Measurements from ENCODE around the gene PDE8B.

Gene PDE8B

DNA sequence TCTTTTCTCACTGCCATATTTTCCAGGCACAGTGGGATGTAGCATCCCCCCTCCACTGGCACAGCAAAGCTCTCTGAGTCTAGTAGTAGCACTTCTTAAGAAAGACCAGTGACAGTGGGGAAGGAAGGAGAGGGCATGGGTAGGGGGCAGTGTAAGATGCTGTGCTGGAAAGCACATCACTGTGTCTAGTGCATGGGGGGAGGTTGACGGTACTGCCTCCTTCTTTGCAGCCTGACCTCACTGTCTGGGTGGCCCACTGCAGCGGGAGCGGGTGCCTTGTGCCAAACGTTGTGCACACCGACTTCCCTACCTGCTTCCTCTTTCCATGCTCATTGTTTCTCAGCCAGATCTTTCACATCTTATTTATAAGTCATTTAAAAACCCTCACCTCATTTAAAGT lies 91.8 kb downstream of the PDE8B start:
- ChIA-PET POLR2A (no interaction called here), CTCF (no interaction called here)
- DNase-seq (ENCODE audit: extremely low spot score) = no peak
- TF ChIP-seq, protein P1, sequence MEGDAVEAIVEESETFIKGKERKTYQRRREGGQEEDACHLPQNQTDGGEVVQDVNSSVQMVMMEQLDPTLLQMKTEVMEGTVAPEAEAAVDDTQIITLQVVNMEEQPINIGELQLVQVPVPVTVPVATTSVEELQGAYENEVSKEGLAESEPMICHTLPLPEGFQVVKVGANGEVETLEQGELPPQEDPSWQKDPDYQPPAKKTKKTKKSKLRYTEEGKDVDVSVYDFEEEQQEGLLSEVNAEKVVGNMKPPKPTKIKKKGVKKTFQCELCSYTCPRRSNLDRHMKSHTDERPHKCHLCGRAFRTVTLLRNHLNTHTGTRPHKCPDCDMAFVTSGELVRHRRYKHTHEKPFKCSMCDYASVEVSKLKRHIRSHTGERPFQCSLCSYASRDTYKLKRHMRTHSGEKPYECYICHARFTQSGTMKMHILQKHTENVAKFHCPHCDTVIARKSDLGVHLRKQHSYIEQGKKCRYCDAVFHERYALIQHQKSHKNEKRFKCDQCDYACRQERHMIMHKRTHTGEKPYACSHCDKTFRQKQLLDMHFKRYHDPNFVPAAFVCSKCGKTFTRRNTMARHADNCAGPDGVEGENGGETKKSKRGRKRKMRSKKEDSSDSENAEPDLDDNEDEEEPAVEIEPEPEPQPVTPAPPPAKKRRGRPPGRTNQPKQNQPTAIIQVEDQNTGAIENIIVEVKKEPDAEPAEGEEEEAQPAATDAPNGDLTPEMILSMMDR (IDR thresholded peaks at IDR 0.05; ENCODE audit: control extremely low read depth, extremely low read depth, low read depth, missing control alignments) = no peak

GRCh38 chr5:77302653-77303052 lies 92.2 kb downstream of the PDE8B start:
- ChIA-PET POLR2A (no interaction called here), CTCF (no interaction called here)
- TF ChIP-seq, protein P1 (IDR thresholded peaks at IDR 0.05; ENCODE audit: control extremely low read depth, extremely low read depth, low read depth, missing control alignments) = no peak
- DNase-seq (ENCODE audit: extremely low spot score) = no peak

- ChIA-PET CTCF (interaction anchor here (1.3 kb wide), 1 partner anchor 13 kb away, joined by 4 read pairs; no protein-coding TSS in a partner anchor), POLR2A (no interaction called here)
- DNase-seq (ENCODE audit: extremely low spot score) = no peak
- TF ChIP-seq, protein P1 (IDR thresholded peaks at IDR 0.05; ENCODE audit: control extremely low read depth, extremely low read depth, low read depth, missing control alignments) = no peak
These were observed 93.9 kb downstream of the PDE8B start for GRCh38 chr5:77304388-77304787.

- DNase-seq (ENCODE audit: extremely low spot score) = no peak
- CTCF ChIA-PET = interaction anchor here (1.3 to 1.4 kb wide), 2 partner anchors 12 to 13 kb away, joined by 4 read pairs; no protein-coding TSS in a partner anchor
- TF ChIP-seq, protein P1 (IDR thresholded peaks at IDR 0.05; ENCODE audit: control extremely low read depth, extremely low read depth, low read depth, missing control alignments) = no peak
- POLR2A ChIA-PET = no interaction called here
These were observed 94.9 kb downstream of the PDE8B start for GRCh38 chr5:77305222-77305846.

DNA sequence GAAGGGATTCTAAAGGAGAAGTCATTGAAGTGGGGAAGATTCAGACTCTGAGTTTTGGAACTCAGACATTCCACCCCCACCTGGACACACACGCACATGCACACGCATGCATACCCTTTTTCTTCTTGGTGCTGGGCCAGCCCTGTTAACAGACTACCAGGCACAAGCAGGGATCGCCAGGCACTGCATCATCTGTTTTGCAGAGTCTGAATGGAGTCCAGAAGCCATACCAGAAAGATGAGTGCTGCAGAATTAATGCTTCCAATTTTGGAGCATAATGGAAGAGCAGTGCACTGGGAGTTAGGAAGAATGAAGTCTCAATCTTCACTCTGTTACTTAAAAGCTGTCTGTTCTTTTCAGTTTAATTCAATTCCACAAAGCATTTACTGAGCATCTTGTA lies 95.5 kb downstream of the PDE8B start:
- no peak for DNase-seq (ENCODE audit: extremely low spot score)
- TF ChIP-seq, protein P1 (IDR thresholded peaks at IDR 0.05; ENCODE audit: control extremely low read depth, extremely low read depth, low read depth, missing control alignments) = no peak
- ChIA-PET CTCF (interaction anchor here (1.4 kb wide), 1 partner anchor 12 kb away, joined by 4 read pairs; no protein-coding TSS in a partner anchor), POLR2A (no interaction called here)

- ChIA-PET CTCF (interaction anchor here (1.4 kb wide), 1 partner anchor 11 kb away, joined by 4 read pairs; no protein-coding TSS in a partner anchor), POLR2A (no interaction called here)
- DNase-seq (ENCODE audit: extremely low spot score) = no peak
- TF ChIP-seq, protein P1 (IDR thresholded peaks at IDR 0.05; ENCODE audit: control extremely low read depth, extremely low read depth, low read depth, missing control alignments) = no peak
These were observed 96.1 kb downstream of the PDE8B start for GRCh38 chr5:77306531-77306930.

Measured in GM10248 (cell line).